HG03342 (cell line): ENCODE measurements around the gene MYH14.

ENCODE experiments used
- ATAC-seq: cut with Tn5 transposase; IDR thresholded peaks from one replicate; pipeline ENCODE4 v1.9.1; 2021; ENCODE audit warnings: mild to moderate bottlenecking, moderate library complexity; ENCODE audit not compliant: unreplicated experiment

The MYH14 gene

GRCh38 chr19:50255115-50255514, 51.7 kb downstream of the MYH14 start:
- ATAC-seq: no peak

GRCh38 chr19:50257141-50257540, 53.7 kb downstream of the MYH14 start:
- ATAC-seq: no peak

GRCh38 chr19:50258918-50259372, 55.5 kb downstream of the MYH14 start:
- no peak for ATAC-seq

- ATAC-seq: no peak
Observed at GRCh38 chr19:50261446-50261970, 58.1 kb downstream of the MYH14 start.

- no peak for ATAC-seq
Observed at GRCh38 chr19:50263176-50263575, 59.8 kb downstream of the MYH14 start.

GRCh38 chr19:50264483-50265186, 61.2 kb downstream of the MYH14 start:
- no peak for ATAC-seq

- no peak for ATAC-seq
Observed at GRCh38 chr19:50266041-50266440, 62.6 kb downstream of the MYH14 start.

- no peak for ATAC-seq
Observed at GRCh38 chr19:50266896-50267295, 63.5 kb downstream of the MYH14 start.

- no peak for ATAC-seq
Observed at GRCh38 chr19:50268041-50268440, 64.6 kb downstream of the MYH14 start.

- no peak for ATAC-seq
Observed at GRCh38 chr19:50268501-50268900, 65.1 kb downstream of the MYH14 start.

- ATAC-seq: no peak
Observed at GRCh38 chr19:50269653-50270052, 66.2 kb downstream of the MYH14 start.

- no peak for ATAC-seq
Observed at GRCh38 chr19:50272263-50272897, 69.0 kb downstream of the MYH14 start.

- no peak for ATAC-seq
Observed at GRCh38 chr19:50273821-50274220, 70.4 kb downstream of the MYH14 start.

- no peak for ATAC-seq
Observed at GRCh38 chr19:50275577-50276368, 72.4 kb downstream of the MYH14 start.

GRCh38 chr19:50276370-50277063, 73.1 kb downstream of the MYH14 start:
- ATAC-seq: no peak

- no peak for ATAC-seq
Observed at GRCh38 chr19:50277966-50278580, 74.7 kb downstream of the MYH14 start.

GRCh38 chr19:50280074-50280473, 76.7 kb downstream of the MYH14 start:
- no peak for ATAC-seq

- no peak for ATAC-seq
Observed at GRCh38 chr19:50280983-50281382, 77.6 kb downstream of the MYH14 start.

GRCh38 chr19:50281491-50281890, 78.1 kb downstream of the MYH14 start:
- ATAC-seq: no peak

- ATAC-seq: no peak
Observed at GRCh38 chr19:50285833-50286232, 82.4 kb downstream of the MYH14 start.
